Testis (tissue), 3 donors: ENCODE measurements around the gene ABCC9. TPM values are rescaled to one million over a fixed set of nuclear protein-coding genes. Genes with fewer than 3 reads are reported as not detected.

ENCODE experiments used
- DNase-seq: peaks from one replicate; pipeline ENCODE4 v3.0.0-alpha.2; 2019
- H3K27ac ChIP-seq, 2 donors: fragments of 200-600 bp; sonication (generic); one replicate each; pipeline ENCODE4 v1.5.1; 2019
- H3K27me3 ChIP-seq: fragments of 200-600 bp; sonication (generic); one replicate; pipeline ENCODE4 v1.5.1; 2019
- H3K36me3 ChIP-seq: fragments of 200-600 bp; sonication (generic); one replicate; pipeline ENCODE4 v1.5.1; 2017; ENCODE audit warnings: low read depth; ENCODE audit errors: missing control alignments
- H3K4me1 ChIP-seq: fragments of 200-600 bp; sonication (generic); one replicate; pipeline ENCODE4 v1.5.1; 2019
- H3K4me3 ChIP-seq, 2 donors: fragments of 200-600 bp; sonication (generic); one replicate each; pipeline ENCODE4 v1.5.1; 2017 to 2019
- H3K9me3 ChIP-seq: fragments of 200-600 bp; sonication (generic); one replicate; pipeline ENCODE4 v1.5.1; 2017
- POLR2A ChIP-seq: fragments of 450-650 bp; IDR thresholded peaks from one replicate; pipeline ENCODE4 v1.6.1; 2017; ENCODE audit warnings: antibody characterized with exemption, mild to moderate bottlenecking, moderate library complexity
- WGBS, 2 donors: methylation state at CpG; one replicate each; pipeline ENCODE4 v1.1.5; 2018; 5-methylcytosine and 5-hydroxymethylcytosine counted together
- intact Hi-C: fragments of 100-400 bp; cut with DNase I; formaldehyde crosslinking; loops from one replicate; pipeline ENCODE4 v1.15.1; 2023; ENCODE audit warnings: low total_unique reads
- polyA plus RNA-seq: library from polyadenylated mRNA; stranded (reverse); fragments of 350-450 nt; fragmentation: Illumina TruSeq; extraction: RNeasy Lipid Tissue Mini Kit (QIAGEN cat#74804); gene quantifications from one replicate; pipeline ENCODE4 v1.2.3, GENCODE V29; 2014; ENCODE audit warnings: low read depth, low replicate concordance; ENCODE audit not compliant: insufficient read depth
- total RNA-seq, 2 donors: library from RNA; depleted of rRNA; stranded (reverse); fragments of >200 nt; gene quantifications; one replicate each; pipeline ENCODE4 v1.2.3, GENCODE V29; 2016
- TF ChIP-seq, protein P1 (sequence below), 3 experiments: fragments of 450-650 bp in 2 of 3; fragments of 200-600 bp in 1 of 3; sonication (generic) in 1 of 3; IDR thresholded peaks; one replicate each; pipeline ENCODE4 v1.5.1; 2016 to 2019; ENCODE audit warnings: antibody characterized with exemption in 3 of 3, mild to moderate bottlenecking in 2 of 3, moderate library complexity in 1 of 3

The ABCC9 gene
- total and polyA plus RNA-seq, 3 donors from 2014 or later: 2.1 to 2.7 (median 2.3) TPM

DNA sequence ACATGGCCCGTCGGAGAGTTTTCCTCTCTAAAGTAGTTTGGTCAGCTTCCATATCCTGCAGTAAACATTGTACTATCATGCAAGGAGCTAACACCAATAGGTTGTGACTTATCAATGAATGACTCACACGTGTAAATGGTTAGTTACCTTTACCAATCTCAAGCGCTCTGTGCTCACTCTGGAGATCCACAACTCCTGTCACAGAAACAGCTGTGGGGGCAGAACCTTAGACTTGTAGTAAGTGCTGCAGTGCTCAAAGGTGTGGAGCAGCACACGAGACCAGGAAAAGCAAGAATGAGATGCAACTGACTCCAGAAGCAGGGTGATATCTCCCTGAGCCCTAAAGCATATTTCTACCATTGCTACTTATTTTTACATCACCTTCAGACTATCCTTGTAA, 93.0 kb downstream of the ABCC9 start:
- no peak overlapping the region for H3K4me3 ChIP-seq
- no peak for DNase-seq
- TF ChIP-seq, protein P1, sequence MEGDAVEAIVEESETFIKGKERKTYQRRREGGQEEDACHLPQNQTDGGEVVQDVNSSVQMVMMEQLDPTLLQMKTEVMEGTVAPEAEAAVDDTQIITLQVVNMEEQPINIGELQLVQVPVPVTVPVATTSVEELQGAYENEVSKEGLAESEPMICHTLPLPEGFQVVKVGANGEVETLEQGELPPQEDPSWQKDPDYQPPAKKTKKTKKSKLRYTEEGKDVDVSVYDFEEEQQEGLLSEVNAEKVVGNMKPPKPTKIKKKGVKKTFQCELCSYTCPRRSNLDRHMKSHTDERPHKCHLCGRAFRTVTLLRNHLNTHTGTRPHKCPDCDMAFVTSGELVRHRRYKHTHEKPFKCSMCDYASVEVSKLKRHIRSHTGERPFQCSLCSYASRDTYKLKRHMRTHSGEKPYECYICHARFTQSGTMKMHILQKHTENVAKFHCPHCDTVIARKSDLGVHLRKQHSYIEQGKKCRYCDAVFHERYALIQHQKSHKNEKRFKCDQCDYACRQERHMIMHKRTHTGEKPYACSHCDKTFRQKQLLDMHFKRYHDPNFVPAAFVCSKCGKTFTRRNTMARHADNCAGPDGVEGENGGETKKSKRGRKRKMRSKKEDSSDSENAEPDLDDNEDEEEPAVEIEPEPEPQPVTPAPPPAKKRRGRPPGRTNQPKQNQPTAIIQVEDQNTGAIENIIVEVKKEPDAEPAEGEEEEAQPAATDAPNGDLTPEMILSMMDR (IDR thresholded peaks at IDR 0.05): no peak
- 87 to 91% methylated on average over 5 of the region's 5 CpGs for WGBS, 2 donors
- intact Hi-C loops: no loop called here
- H3K27me3 ChIP-seq: no peaks in the 10 kb centered on the region
- H3K4me1 ChIP-seq: no peaks in the 10 kb centered on the region
- no peaks in the 10 kb centered on the region for H3K9me3 ChIP-seq
- H3K27ac ChIP-seq: no peak overlapping the region
- H3K36me3 ChIP-seq: no peaks in the 10 kb centered on the region

DNA sequence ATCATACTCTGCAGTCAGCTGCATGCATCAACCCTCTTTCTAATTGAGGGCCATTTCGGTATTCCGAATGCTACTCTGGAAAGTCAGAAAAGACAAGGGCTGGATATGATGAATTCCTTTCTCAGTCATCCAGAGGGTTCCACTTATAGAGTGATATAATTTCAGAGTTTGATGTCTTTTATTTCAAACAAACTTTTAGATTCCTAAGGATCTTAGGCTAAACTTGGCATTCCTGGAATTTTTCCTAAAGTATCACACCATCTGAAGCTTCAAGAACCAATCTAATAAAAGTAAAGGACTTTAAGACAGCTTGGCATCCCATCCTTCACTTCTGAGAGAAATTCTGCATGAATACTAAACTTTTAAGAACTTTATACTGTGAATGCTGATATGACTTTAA, 97.4 kb downstream of the ABCC9 start:
- WGBS, 2 donors: 84 to 94% methylated on average over 2 of the region's 2 CpGs
- H3K9me3 ChIP-seq: no peaks in the 10 kb centered on the region

DNA sequence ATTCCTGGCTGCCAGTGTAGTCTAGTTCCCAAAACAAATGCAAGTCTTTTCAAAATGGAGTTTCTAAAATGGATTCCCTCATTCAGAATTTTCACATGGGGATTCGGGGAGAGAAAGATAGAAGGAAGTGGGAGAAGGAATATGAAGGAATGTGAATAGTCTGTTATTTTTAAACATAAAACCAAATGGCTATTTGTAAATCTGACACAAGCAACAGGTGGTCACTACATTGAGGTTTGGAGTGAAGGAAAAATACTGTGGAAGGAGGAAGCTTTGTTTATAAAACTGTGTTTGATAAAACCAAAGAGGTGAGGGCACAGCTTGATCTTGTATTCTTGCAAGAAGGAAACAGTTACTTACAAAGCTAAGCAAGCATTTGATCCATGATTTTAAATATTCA, 101.5 kb downstream of the ABCC9 start:
- Histone ChIP-seq H3K4me1 (no peaks in the 10 kb centered on the region), H3K36me3 (no peaks in the 10 kb centered on the region), H3K27me3 (no peaks in the 10 kb centered on the region), H3K27ac (no peak overlapping the region), H3K4me3 (no peak overlapping the region), H3K9me3 (no peaks in the 10 kb centered on the region)
- no peak for DNase-seq
- intact Hi-C loops: no loop called here
- 76 to 80% methylated on average over 1 of the region's 1 CpG for WGBS, 2 donors
- TF ChIP-seq POLR2A: no peak
- TF ChIP-seq, protein P1 (IDR thresholded peaks at IDR 0.05): no peak

More for the DNA sequence above, 97.4 kb downstream of the ABCC9 start:
- Histone ChIP-seq H3K27ac (no peak overlapping the region), H3K4me3 (no peak overlapping the region), H3K27me3 (no peaks in the 10 kb centered on the region), H3K36me3 (no peaks in the 10 kb centered on the region), H3K4me1 (no peaks in the 10 kb centered on the region)
- no peak for TF ChIP-seq POLR2A
- TF ChIP-seq, protein P1 (IDR thresholded peaks at IDR 0.05): no peak
- intact Hi-C loops: no loop called here
- DNase-seq: no peak

DNA sequence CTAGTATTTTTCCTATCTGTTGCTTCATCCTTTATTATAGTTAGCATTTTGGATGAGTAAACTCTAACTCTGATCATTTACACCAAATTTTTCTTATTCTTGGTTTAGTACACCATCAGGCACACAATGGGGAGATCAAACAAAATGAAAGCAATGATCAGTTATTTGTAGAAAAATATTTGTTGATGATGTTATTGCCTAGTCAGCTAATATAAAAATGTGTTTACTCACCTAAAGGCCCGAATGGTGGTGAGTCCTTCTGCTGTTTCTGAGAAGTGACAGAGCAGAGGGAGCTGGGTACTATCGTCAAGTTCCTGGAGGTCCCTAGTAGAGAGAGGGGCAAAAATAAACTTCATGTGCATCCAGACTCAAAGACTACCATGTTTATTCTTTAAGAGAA, 103.4 kb downstream of the ABCC9 start:
- no peak overlapping the region for H3K4me3 ChIP-seq
- 94 to 95% methylated on average over 2 of the region's 2 CpGs for WGBS, 2 donors
- no peak for DNase-seq
- intact Hi-C loops: no loop called here
- H3K27ac ChIP-seq: no peak overlapping the region
- H3K36me3 ChIP-seq: no peaks in the 10 kb centered on the region
- no peaks in the 10 kb centered on the region for H3K9me3 ChIP-seq
- no peaks in the 10 kb centered on the region for H3K4me1 ChIP-seq
- no peak for TF ChIP-seq POLR2A
- TF ChIP-seq, protein P1 (IDR thresholded peaks at IDR 0.05): no peak
- H3K27me3 ChIP-seq: no peaks in the 10 kb centered on the region

DNA sequence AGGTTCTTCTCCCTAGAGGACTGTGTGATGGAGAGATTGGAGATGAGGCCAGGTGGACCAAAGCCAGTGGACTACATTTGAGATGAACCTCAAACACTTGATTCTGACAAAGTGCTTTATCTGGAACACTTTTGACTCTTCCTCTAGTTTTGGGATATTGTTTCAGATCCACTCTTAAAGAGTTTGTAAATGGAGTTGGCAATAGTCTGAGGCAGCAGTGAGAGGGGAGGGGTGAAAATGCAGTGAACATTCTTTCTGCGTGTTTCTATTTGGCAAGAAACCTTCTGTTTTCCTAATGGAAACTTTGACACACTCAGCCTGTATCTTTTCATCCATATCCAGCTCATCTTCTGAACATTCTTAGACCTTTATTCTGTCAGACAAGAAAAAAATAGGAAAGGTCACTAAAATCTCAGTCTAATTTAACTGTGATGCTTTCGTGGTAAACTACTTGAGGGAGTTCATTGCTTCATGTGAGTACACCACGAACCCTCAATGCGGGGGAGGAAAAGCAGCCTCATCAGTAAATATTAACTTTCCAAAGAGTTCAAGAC, 109.4 kb downstream of the ABCC9 start:
- Histone ChIP-seq H3K27me3 (no peaks in the 10 kb centered on the region), H3K4me1 (no peaks in the 10 kb centered on the region), H3K4me3 (no peak overlapping the region), H3K27ac (peak overlapping the region in 1 of 2 donors; percentile 7), H3K36me3 (no peaks in the 10 kb centered on the region), H3K9me3 (no peaks in the 10 kb centered on the region)
- intact Hi-C loops: no loop called here
- TF ChIP-seq POLR2A: no peak
- TF ChIP-seq, protein P1 (IDR thresholded peaks at IDR 0.05): no peak
- WGBS, 2 donors: 31 to 36% methylated on average over 4 of the region's 4 CpGs
- peak; percentile 19 for DNase-seq
